ENCODE results near the gene MTRF1L.

The MTRF1L gene

DNA sequence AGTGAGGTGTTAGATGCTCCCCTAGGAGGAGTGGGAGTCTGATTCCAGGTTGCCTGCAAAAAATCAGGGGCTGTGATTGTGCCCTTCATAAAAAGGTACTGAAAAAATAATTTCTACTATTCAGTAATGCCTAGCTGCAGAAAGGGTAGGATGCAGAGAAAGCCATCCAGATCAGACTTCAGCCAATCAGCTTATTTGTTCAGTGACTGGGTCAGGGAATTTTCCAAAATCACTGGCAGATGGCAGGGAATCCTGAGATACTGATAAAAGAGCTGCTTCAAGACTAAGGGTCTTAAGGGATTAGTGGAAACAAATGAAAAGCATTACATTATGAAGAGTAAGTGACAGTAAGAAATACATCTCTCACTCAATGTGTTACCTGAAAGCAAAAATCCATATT, 42.8 kb upstream of the MTRF1L start:
- Histone ChIP-seq H3K27ac (no peak overlapping the region), H3K4me2 (no peak overlapping the region), H3K9ac (no peak overlapping the region), H3K36me3 (ENCODE audit: insufficient read depth) (no peaks in the 10 kb centered on the region), H2AFZ (ENCODE audit: low read depth) (no peak overlapping the region), H4K20me1 (ENCODE audit: insufficient read depth) (no peaks in the 10 kb centered on the region), H3K27me3 (ENCODE audit: insufficient read depth, low read depth) (no peaks in the 10 kb centered on the region), H3K4me3 (IDR thresholded peaks at IDR 0.05; ENCODE audit: insufficient read depth, low read depth, low read length) (no peak overlapping the region), H3K79me2 (ENCODE audit: insufficient read depth, low read depth) (no peaks in the 10 kb centered on the region), H3K4me1 (ENCODE audit: low read depth, poor library complexity, severe bottlenecking) (no peaks in the 10 kb centered on the region)
- TF ChIP-seq, protein P1, sequence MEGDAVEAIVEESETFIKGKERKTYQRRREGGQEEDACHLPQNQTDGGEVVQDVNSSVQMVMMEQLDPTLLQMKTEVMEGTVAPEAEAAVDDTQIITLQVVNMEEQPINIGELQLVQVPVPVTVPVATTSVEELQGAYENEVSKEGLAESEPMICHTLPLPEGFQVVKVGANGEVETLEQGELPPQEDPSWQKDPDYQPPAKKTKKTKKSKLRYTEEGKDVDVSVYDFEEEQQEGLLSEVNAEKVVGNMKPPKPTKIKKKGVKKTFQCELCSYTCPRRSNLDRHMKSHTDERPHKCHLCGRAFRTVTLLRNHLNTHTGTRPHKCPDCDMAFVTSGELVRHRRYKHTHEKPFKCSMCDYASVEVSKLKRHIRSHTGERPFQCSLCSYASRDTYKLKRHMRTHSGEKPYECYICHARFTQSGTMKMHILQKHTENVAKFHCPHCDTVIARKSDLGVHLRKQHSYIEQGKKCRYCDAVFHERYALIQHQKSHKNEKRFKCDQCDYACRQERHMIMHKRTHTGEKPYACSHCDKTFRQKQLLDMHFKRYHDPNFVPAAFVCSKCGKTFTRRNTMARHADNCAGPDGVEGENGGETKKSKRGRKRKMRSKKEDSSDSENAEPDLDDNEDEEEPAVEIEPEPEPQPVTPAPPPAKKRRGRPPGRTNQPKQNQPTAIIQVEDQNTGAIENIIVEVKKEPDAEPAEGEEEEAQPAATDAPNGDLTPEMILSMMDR (conservative IDR thresholded peaks at IDR 0.05; ENCODE audit: low read depth, low read length): no peak

DNA sequence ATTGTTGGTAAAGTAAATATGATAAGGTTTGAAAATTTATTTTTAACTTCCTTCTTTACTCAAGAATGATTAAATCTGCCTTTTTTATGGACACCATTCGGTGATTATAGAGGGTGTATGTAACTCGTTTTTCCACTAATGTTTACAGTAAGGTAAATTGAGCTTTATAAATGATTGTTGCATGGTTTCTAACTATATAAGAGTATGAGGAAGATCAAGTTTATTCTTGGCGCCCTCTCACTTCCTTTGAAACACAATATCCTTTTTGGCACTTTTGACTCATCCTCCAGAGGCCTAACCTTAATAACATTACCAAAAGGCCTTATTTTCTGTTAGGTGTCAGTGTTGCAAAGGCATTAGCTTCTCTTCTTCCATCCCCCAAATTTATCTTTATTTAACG, 41.8 kb upstream of the MTRF1L start:
- TF ChIP-seq, protein P1 (conservative IDR thresholded peaks at IDR 0.05; ENCODE audit: low read depth, low read length): no peak
- Histone ChIP-seq H3K4me2 (no peak overlapping the region), H3K27ac (no peak overlapping the region), H3K36me3 (ENCODE audit: insufficient read depth) (no peaks in the 10 kb centered on the region), H3K4me1 (ENCODE audit: low read depth, poor library complexity, severe bottlenecking) (no peaks in the 10 kb centered on the region), H3K27me3 (ENCODE audit: insufficient read depth, low read depth) (no peaks in the 10 kb centered on the region), H3K79me2 (ENCODE audit: insufficient read depth, low read depth) (no peaks in the 10 kb centered on the region), H2AFZ (ENCODE audit: low read depth) (no peak overlapping the region), H3K9ac (no peak overlapping the region), H3K4me3 (IDR thresholded peaks at IDR 0.05; ENCODE audit: insufficient read depth, low read depth, low read length) (no peak overlapping the region), H4K20me1 (ENCODE audit: insufficient read depth) (no peaks in the 10 kb centered on the region)

DNA sequence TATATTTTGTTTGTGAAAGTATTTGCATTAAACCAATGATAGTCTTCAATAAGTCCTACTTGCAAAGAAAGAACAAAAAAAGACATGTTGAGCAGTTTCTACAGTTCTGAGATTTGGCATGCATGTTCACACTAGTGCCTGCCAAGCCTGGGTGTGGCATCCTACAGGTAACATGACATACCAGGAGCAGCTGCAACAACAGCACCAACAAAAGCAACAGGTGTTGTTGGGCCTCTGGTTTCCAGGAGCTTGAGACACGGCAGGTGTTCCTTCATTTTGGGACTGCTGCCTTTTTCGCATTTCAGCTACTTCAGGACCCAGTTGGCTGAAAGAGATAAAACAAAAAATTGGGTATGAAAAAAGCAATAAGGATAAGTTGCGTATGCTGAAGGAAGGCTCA, 41.2 kb upstream of the MTRF1L start:
- Histone ChIP-seq H3K4me3 (IDR thresholded peaks at IDR 0.05; ENCODE audit: insufficient read depth, low read depth, low read length) (no peak overlapping the region), H3K4me2 (no peak overlapping the region), H4K20me1 (ENCODE audit: insufficient read depth) (no peaks in the 10 kb centered on the region), H3K4me1 (ENCODE audit: low read depth, poor library complexity, severe bottlenecking) (no peaks in the 10 kb centered on the region), H3K79me2 (ENCODE audit: insufficient read depth, low read depth) (no peaks in the 10 kb centered on the region), H3K36me3 (ENCODE audit: insufficient read depth) (no peaks in the 10 kb centered on the region), H3K27ac (no peak overlapping the region), H2AFZ (ENCODE audit: low read depth) (no peak overlapping the region), H3K27me3 (ENCODE audit: insufficient read depth, low read depth) (no peaks in the 10 kb centered on the region), H3K9ac (no peak overlapping the region)
- TF ChIP-seq, protein P1 (conservative IDR thresholded peaks at IDR 0.05; ENCODE audit: low read depth, low read length): no peak

DNA sequence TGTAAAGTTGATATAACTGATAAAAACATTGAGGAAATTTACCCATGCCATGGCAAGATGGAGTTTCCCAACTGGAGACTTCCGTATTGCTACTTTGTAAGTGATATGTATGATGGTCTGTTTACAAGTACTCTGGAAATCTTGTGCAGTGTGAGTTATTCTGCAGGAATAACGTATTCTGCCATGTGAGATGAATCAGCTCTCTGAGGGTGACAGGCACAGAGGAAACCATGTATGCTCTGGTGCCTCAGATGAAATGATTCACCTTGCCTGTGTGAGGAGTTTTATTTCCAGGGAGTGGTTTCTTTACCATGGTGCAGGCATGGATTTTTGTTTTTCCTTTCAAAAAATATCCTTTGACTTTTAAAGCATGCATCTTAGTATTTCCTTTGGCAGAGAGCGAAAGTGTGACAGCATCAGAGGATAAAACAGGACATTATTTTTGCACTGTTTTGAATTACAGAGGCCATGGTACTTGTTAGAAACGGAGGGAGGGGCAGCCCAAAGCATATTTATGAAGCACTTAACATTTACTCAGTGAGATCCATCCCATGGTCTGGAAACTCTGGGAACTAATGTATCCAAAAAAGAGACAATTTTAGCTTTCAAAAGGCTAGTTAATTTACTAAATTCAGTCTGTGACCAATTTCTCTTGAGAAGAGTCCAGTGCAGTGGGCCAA, 36.0 kb upstream of the MTRF1L start:
- no peak overlapping the region for H3K4me3 ChIP-seq (IDR thresholded peaks at IDR 0.05; ENCODE audit: insufficient read depth, low read depth, low read length)
- H3K27me3 ChIP-seq (ENCODE audit: insufficient read depth, low read depth): no peaks in the 10 kb centered on the region
- H4K20me1 ChIP-seq (ENCODE audit: insufficient read depth): no peaks in the 10 kb centered on the region
- TF ChIP-seq, protein P1 (conservative IDR thresholded peaks at IDR 0.05; ENCODE audit: low read depth, low read length): no peak
- no peak overlapping the region for H2AFZ ChIP-seq (ENCODE audit: low read depth)
- H3K36me3 ChIP-seq (ENCODE audit: insufficient read depth): no peaks in the 10 kb centered on the region
- no peak overlapping the region for H3K9ac ChIP-seq
- H3K4me1 ChIP-seq (ENCODE audit: low read depth, poor library complexity, severe bottlenecking): no peaks in the 10 kb centered on the region
- H3K27ac ChIP-seq: no peak overlapping the region
- H3K4me2 ChIP-seq: no peak overlapping the region
- no peaks in the 10 kb centered on the region for H3K79me2 ChIP-seq (ENCODE audit: insufficient read depth, low read depth)

All from KMS-11 (cell line).